Activated B cell treated with CpG ODN at 0.5 μM for 24 hours (primary cell): ENCODE measurements around the gene SNX32. TPM values are rescaled to one million over a fixed set of nuclear protein-coding genes. Genes with fewer than 3 reads are reported as not detected.

Experiments
- ATAC-seq: fragments of 200-7000 bp; cut with Tn5 transposase; one replicate; pipeline ENCODE4 v1.10.0; 2021; ENCODE audit warnings: low read depth, mild to moderate bottlenecking, moderate library complexity
- CTCF ChIA-PET: fragments of 350-600 bp; sonication (Branson Sonifier 250); formaldehyde crosslinking; loops from one replicate; lab custom pipeline; 2021; ENCODE audit warnings: antibody characterized with exemption; lab: Charles Lee
- POLR2A ChIA-PET: fragments of 350-600 bp; sonication (Branson Sonifier 250); formaldehyde crosslinking; loops from one replicate; lab custom pipeline; 2021; ENCODE audit warnings: antibody characterized with exemption; lab: Charles Lee
- DNase-seq: peaks from one replicate; pipeline ENCODE4 v3.0.0; 2022
- H3K27ac Mint-ChIP-seq: one replicate; pipeline ENCODE4 v1.8.0; 2020; ENCODE audit warnings: mixed read lengths
- H3K27me3 Mint-ChIP-seq: one replicate; pipeline ENCODE4 v1.8.0; 2021; ENCODE audit warnings: mixed read lengths
- H3K36me3 Mint-ChIP-seq: one replicate; pipeline ENCODE4 v1.8.0; 2021; ENCODE audit warnings: low read depth, mixed read lengths
- H3K4me1 Mint-ChIP-seq: one replicate; pipeline ENCODE4 v1.8.0; 2021; ENCODE audit warnings: mixed read lengths
- H3K4me3 Mint-ChIP-seq: one replicate; pipeline ENCODE4 v1.8.0; 2020; ENCODE audit warnings: mild to moderate bottlenecking, mixed read lengths
- H3K9me3 Mint-ChIP-seq: one replicate; pipeline ENCODE4 v1.8.0; 2020; ENCODE audit warnings: mixed read lengths
- CTCF ChIP-seq: fragments of 200-600 bp; IDR thresholded peaks from one replicate; pipeline ENCODE4 v1.8.0; 2022; ENCODE audit warnings: antibody characterized with exemption, mild to moderate bottlenecking
- intact Hi-C: fragments of 100-400 bp; cut with micrococcal nuclease; formaldehyde crosslinking; loops from one replicate; pipeline ENCODE4 v1.15.1; 2024
- total RNA-seq: library from RNA; stranded (reverse); gene quantifications from 2 replicates; pipeline ENCODE4 v1.2.3, GENCODE V29; 2022

SNX32 gene
- total RNA-seq, 1 donor from 2014 or later: 1.0 TPM

- no peak for DNase-seq
- H3K4me3 Mint-ChIP-seq: peak overlapping the region; percentile 77
- POLR2A ChIA-PET: interaction anchor here (0.6 to 3.4 kb wide), 8 partner anchors 13 to 177 kb away, joined by 3 to 26 read pairs (median 4); partner anchors contain the start of genes AP5B1, KAT5 and RNASEH2C
- H3K36me3 Mint-ChIP-seq: no peaks in the 10 kb centered on the region
- peaks cover 14% of the 10 kb centered on the region for H3K4me1 Mint-ChIP-seq
- CTCF ChIA-PET: interaction anchor here (0.6 to 6.1 kb wide), 12 partner anchors 10 to 152 kb away, joined by 3 to 62 read pairs (median 4); partner anchors contain the start of genes AP5B1 and KAT5
- no peaks in the 10 kb centered on the region for H3K27me3 Mint-ChIP-seq
- no peak for TF ChIP-seq CTCF
- H3K9me3 Mint-ChIP-seq: no peaks in the 10 kb centered on the region
- intact Hi-C loops: no loop called here
- ATAC-seq: no peak
- H3K27ac Mint-ChIP-seq: peak overlapping the region; percentile 36
Observed at GRCh38 chr11:65817312-65817834, 16.4 kb upstream of the SNX32 start.

DNA sequence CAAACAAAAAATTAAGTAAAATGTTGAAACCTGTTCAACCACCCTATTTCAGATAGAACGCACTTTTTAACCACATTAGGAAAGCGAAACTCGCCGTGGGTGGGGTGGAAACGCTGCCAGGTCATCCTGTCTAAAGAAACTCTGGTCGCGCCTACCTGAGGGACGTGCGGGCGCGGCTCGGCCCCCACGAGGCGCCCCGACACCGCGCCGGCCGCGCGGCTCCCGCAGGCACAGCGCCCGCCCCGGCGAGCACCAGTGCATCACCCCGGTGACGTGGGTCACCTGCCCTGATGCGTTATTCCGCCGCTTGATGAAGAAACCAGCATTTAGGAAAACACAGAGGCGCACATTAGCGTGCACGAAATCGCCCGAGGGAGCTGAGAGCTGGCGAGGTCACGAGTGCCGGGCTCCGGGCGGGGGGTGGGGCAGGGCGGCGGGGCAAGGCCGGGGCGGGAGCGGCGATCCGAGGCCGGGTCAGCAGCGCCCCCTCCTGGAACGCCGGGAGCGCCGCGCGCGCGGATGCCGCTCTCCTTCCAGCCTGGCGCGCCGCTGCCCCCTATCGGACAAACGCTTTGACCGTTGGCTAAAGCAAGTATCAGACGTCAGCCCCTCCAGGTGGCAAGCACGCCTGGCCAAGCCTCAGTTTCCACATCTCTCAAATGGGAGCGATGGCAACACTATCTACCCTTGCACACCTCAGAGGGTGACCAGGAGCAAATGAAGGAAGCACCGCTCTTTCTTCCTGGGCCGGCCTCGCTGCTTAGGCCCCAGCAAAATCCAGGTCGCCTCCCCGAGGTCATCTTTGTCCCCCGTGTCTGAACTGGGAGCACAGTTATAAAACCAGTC, 15.7 kb upstream of the SNX32 start:
- Mint-ChIP-seq H3K4me1 (peaks cover 14% of the 10 kb centered on the region), H3K27ac (peak overlapping the region; percentile 63), H3K36me3 (no peaks in the 10 kb centered on the region), H3K4me3 (peak overlapping the region; percentile 77), H3K9me3 (no peaks in the 10 kb centered on the region), H3K27me3 (no peaks in the 10 kb centered on the region)
- ChIA-PET POLR2A (interaction anchor here (0.6 to 3.4 kb wide), 7 partner anchors 12 to 180 kb away, joined by 3 to 26 read pairs (median 4); partner anchors contain the start of genes AP5B1, KAT5 and SIPA1), CTCF (interaction anchor here (1.2 to 6.1 kb wide), 11 partner anchors 10 to 113 kb away, joined by 3 to 62 read pairs (median 6); partner anchors contain the start of genes AP5B1 and KAT5)
- ATAC-seq: peak; percentile 95
- peak; percentile 95 for DNase-seq
- intact Hi-C loops: loop anchor here (1.0 kb wide), 7 partner anchors 27 to 277 kb away; partner anchors contain the start of gene AP5B1
- peak; percentile 96 for TF ChIP-seq CTCF

GRCh38 chr11:65821107-65821506, 12.7 kb upstream of the SNX32 start:
- H3K27me3 Mint-ChIP-seq: no peaks in the 10 kb centered on the region
- intact Hi-C loops: no loop called here
- no peak overlapping the region for H3K4me3 Mint-ChIP-seq
- H3K9me3 Mint-ChIP-seq: no peaks in the 10 kb centered on the region
- ChIA-PET CTCF (no interaction called here), POLR2A (no interaction called here)
- no peak for TF ChIP-seq CTCF
- no peaks in the 10 kb centered on the region for H3K36me3 Mint-ChIP-seq
- peaks cover 14% of the 10 kb centered on the region for H3K4me1 Mint-ChIP-seq
- no peak for DNase-seq
- no peak for ATAC-seq
- H3K27ac Mint-ChIP-seq: no peak overlapping the region

GRCh38 chr11:65822776-65823528, 10.8 kb upstream of the SNX32 start:
- POLR2A ChIA-PET: interaction anchor here (0.6 to 1.2 kb wide), 2 partner anchors 43 to 82 kb away, joined by 3 to 5 read pairs; no protein-coding TSS in a partner anchor
- H3K9me3 Mint-ChIP-seq: no peaks in the 10 kb centered on the region

More at GRCh38 chr11:65822776-65823528, 10.8 kb upstream of the SNX32 start:
- no peaks in the 10 kb centered on the region for H3K27me3 Mint-ChIP-seq
- CTCF ChIA-PET: interaction anchor here (0.9 to 1.4 kb wide), 2 partner anchors 10 to 111 kb away, joined by 3 to 4 read pairs; no protein-coding TSS in a partner anchor
- H3K4me3 Mint-ChIP-seq: no peak overlapping the region
- peaks cover 3% of the 10 kb centered on the region for H3K4me1 Mint-ChIP-seq
- TF ChIP-seq CTCF: no peak
- H3K36me3 Mint-ChIP-seq: no peaks in the 10 kb centered on the region
- no peak for ATAC-seq
- intact Hi-C loops: no loop called here
- DNase-seq: no peak
- H3K27ac Mint-ChIP-seq: no peak overlapping the region
